K562 (cell line): ENCODE results near the gene MIF.

ENCODE experiments used
- ARID2 ChIP-seq: fragments of 450-650 bp; IDR thresholded peaks from 2 replicates; pipeline ENCODE4 v1.6.1; 2017; ENCODE audit warnings: antibody characterized with exemption, mild to moderate bottlenecking
- BHLHE40 ChIP-seq: IDR thresholded peaks from 2 replicates; pipeline ENCODE4 v1.6.1; 2011; ENCODE audit warnings: low read length, improper control_type of control experiment
- COPS2 ChIP-seq: fragments of 450-650 bp; conservative IDR thresholded peaks from 2 replicates; pipeline ENCODE4 v1.6.1; 2016; ENCODE audit warnings: mild to moderate bottlenecking, moderate library complexity
- EZH2 ChIP-seq: IDR thresholded peaks from 2 replicates; pipeline ENCODE4 v1.6.1; 2012; ENCODE audit warnings: low read depth, mild to moderate bottlenecking, inconsistent platforms, low read length, borderline replicate concordance
- ZNF561 ChIP-seq: fragments of 450-650 bp; formaldehyde crosslinking; conservative IDR thresholded peaks from 2 replicates; pipeline ENCODE4 v1.4.0; 2020; ENCODE audit warnings: mild to moderate bottlenecking, moderate library complexity
- TF ChIP-seq, protein P1 (sequence below), 3 experiments: IDR thresholded peaks in 2 of 3; conservative IDR thresholded peaks in 1 of 3; 2 replicates each; pipeline ENCODE4 v1.5.1; 2011 to 2012; ENCODE audit warnings: low read length in 3 of 3, mild to moderate bottlenecking in 3 of 3, control low read depth in 2 of 3, improper control_type of control experiment in 1 of 3, inconsistent platforms in 1 of 3, low read depth in 1 of 3, mixed read lengths in 1 of 3, moderate library complexity in 1 of 3; ENCODE audit not compliant: insufficient read depth in 2 of 3
- TF ChIP-seq, protein P2 (sequence below), 2 experiments: fragments of 250-450 bp in 1 of 2; fragments of 450-650 bp in 1 of 2; sonication (Bioruptor Pico) in 1 of 2; IDR thresholded peaks; 2 replicates each; pipeline versions ENCODE4 v1.6.1 to v1.8.0; 2016 to 2021; ENCODE audit warnings: mild to moderate bottlenecking in 2 of 2, moderate library complexity in 2 of 2, missing compliant biosample characterization in 1 of 2, missing genetic modification characterization in 1 of 2

DNA sequence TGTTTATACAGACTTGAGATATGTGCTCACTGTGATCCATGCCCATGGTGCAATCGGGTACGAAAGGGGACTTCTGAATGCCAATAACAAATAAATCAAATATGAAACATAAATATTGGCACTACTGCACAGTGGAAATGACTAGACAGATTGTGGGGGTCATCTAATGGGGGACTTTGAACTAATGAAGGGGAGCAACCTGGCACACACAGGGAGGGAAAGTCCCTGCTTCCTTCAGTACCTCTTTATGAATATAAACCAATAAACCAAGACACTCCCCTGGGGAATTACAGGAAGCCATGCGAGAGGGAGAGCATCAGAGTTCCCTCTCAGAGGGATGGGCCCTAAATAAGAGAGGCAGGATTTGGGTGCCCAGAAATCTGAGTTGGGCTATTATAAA is 21.1 kb downstream of the MIF start:
- TF ChIP-seq EZH2 (no peak), COPS2 (no peak), ZNF561 (CRISPR knock-in tag) (no peak), ARID2 (no peak), BHLHE40 (no peak)
- TF ChIP-seq, protein P1, sequence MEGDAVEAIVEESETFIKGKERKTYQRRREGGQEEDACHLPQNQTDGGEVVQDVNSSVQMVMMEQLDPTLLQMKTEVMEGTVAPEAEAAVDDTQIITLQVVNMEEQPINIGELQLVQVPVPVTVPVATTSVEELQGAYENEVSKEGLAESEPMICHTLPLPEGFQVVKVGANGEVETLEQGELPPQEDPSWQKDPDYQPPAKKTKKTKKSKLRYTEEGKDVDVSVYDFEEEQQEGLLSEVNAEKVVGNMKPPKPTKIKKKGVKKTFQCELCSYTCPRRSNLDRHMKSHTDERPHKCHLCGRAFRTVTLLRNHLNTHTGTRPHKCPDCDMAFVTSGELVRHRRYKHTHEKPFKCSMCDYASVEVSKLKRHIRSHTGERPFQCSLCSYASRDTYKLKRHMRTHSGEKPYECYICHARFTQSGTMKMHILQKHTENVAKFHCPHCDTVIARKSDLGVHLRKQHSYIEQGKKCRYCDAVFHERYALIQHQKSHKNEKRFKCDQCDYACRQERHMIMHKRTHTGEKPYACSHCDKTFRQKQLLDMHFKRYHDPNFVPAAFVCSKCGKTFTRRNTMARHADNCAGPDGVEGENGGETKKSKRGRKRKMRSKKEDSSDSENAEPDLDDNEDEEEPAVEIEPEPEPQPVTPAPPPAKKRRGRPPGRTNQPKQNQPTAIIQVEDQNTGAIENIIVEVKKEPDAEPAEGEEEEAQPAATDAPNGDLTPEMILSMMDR (IDR thresholded peaks at IDR 0.05 in 2 of 3, conservative IDR thresholded peaks at IDR 0.05 in 1 of 3; ENCODE audit: insufficient read depth in 2 of 3, low read depth in 1 of 3, low read length in 3 of 3): no peak
- TF ChIP-seq, protein P2, sequence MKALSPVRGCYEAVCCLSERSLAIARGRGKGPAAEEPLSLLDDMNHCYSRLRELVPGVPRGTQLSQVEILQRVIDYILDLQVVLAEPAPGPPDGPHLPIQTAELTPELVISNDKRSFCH (CRISPR knock-in tag; IDR thresholded peaks at IDR 0.05): no peak
- TF ChIP-seq, protein P2 (tag; IDR thresholded peaks at IDR 0.05): no peak
